DMS153 (cell line): ENCODE measurements around the gene COL5A1.

Experiments
- DNase-seq: peaks from one replicate; lab custom pipeline; 2025; lab: John Stamatoyannopoulos, UW

The COL5A1 gene

GRCh38 chr9:134818591-134818990, 177.0 kb downstream of the COL5A1 start:
- no peak for DNase-seq

- DNase-seq = no peak
Measured at GRCh38 chr9:134820901-134821300, 179.3 kb downstream of the COL5A1 start.

- DNase-seq = no peak
Measured at GRCh38 chr9:134822541-134822940, 180.9 kb downstream of the COL5A1 start.

GRCh38 chr9:134823623-134824022, 182.0 kb downstream of the COL5A1 start:
- no peak for DNase-seq

- no peak for DNase-seq
Measured at GRCh38 chr9:134824583-134824982, 183.0 kb downstream of the COL5A1 start.

GRCh38 chr9:134825025-134825424, 183.4 kb downstream of the COL5A1 start:
- no peak for DNase-seq

- DNase-seq = no peak
Measured at GRCh38 chr9:134826336-134827285, 185.0 kb downstream of the COL5A1 start.

- no peak for DNase-seq
Measured at GRCh38 chr9:134827559-134827958, 186.0 kb downstream of the COL5A1 start.

GRCh38 chr9:134827993-134828392, 186.4 kb downstream of the COL5A1 start:
- DNase-seq = no peak

GRCh38 chr9:134828892-134829291, 187.3 kb downstream of the COL5A1 start:
- no peak for DNase-seq

- no peak for DNase-seq
Measured at GRCh38 chr9:134829356-134829937, 187.8 kb downstream of the COL5A1 start.

- no peak for DNase-seq
Measured at GRCh38 chr9:134830126-134830525, 188.5 kb downstream of the COL5A1 start.

- DNase-seq = no peak
Measured at GRCh38 chr9:134830926-134831720, 189.5 kb downstream of the COL5A1 start.

GRCh38 chr9:134832471-134832870, 190.9 kb downstream of the COL5A1 start:
- no peak for DNase-seq

GRCh38 chr9:134833294-134833880, 191.8 kb downstream of the COL5A1 start:
- no peak for DNase-seq

GRCh38 chr9:134834217-134834956, 192.8 kb downstream of the COL5A1 start:
- DNase-seq = no peak

GRCh38 chr9:134834957-134835419, 193.4 kb downstream of the COL5A1 start:
- no peak for DNase-seq

- DNase-seq = no peak
Measured at GRCh38 chr9:134835448-134835847, 193.8 kb downstream of the COL5A1 start.

- no peak for DNase-seq
Measured at GRCh38 chr9:134835987-134836386, 194.4 kb downstream of the COL5A1 start.

- DNase-seq = no peak
Measured at GRCh38 chr9:134836406-134836970, 194.9 kb downstream of the COL5A1 start.

- no peak for DNase-seq
Measured at GRCh38 chr9:134837529-134837928, 195.9 kb downstream of the COL5A1 start.
